Muscle layer of colon (tissue), 2 donors: ENCODE results near the gene LRFN4.

ENCODE experiments used
- H3K27ac ChIP-seq: one replicate; pipeline ENCODE4 v1.7.0; 2013; ENCODE audit warnings: low read depth, mild to moderate bottlenecking, low read length, moderate library complexity
- H3K27me3 ChIP-seq, 2 donors: one replicate each; pipeline ENCODE4 v1.7.0; 2013; ENCODE audit warnings: low read length in 2 of 2, mild to moderate bottlenecking in 2 of 2; ENCODE audit not compliant: insufficient read depth in 2 of 2, control insufficient read depth in 1 of 2
- H3K36me3 ChIP-seq: one replicate; pipeline ENCODE4 v1.7.0; 2013; ENCODE audit warnings: mild to moderate bottlenecking, low read length; ENCODE audit not compliant: insufficient read depth
- H3K4me1 ChIP-seq: one replicate; pipeline ENCODE4 v1.7.0; 2013; ENCODE audit warnings: mild to moderate bottlenecking, low read length; ENCODE audit not compliant: insufficient read depth
- H3K4me3 ChIP-seq, 2 donors: one replicate each; pipeline ENCODE4 v1.7.0; 2013; ENCODE audit warnings: low read length in 2 of 2, low read depth in 1 of 2, mild to moderate bottlenecking in 1 of 2, moderate library complexity in 1 of 2
- H3K9ac ChIP-seq: one replicate; pipeline ENCODE4 v1.7.0; 2013; ENCODE audit warnings: low read length
- H3K9me3 ChIP-seq: one replicate; pipeline ENCODE4 v1.7.0; 2013; ENCODE audit warnings: mild to moderate bottlenecking, low read length
- donor health status: abdominal sarcoma.
- donor health status: Adenocarcinoma of cecum.

The LRFN4 gene

DNA sequence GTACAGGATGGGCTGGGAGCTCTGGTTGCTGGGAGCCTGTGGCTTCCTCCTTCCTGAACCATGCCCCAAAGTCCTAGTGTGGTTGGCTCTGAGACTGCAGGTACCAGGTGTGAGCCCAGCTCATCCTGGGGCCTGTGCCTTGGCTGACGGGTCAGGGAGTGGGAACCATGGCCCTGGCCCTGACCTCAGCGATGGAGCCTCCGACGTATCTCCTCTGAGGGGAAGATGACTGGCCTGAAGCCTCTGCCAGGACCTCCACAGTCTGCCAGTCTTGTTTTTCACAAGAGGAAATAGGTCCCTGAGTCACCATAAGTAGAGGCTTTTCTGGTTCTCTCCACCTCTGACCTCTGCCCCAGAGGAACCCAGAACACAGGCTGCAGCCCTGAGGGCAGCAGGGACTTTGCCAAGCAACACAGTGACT lies 10.2 kb upstream of the LRFN4 start:
- Histone ChIP-seq H3K27ac (no peak overlapping the region), H3K36me3 (peaks cover 24% of the 10 kb centered on the region), H3K9me3 (no peaks in the 10 kb centered on the region), H3K4me3 (no peak overlapping the region), H3K4me1 (peaks cover 23% of the 10 kb centered on the region), H3K27me3 (no peaks in the 10 kb centered on the region), H3K9ac (no peak overlapping the region)

DNA sequence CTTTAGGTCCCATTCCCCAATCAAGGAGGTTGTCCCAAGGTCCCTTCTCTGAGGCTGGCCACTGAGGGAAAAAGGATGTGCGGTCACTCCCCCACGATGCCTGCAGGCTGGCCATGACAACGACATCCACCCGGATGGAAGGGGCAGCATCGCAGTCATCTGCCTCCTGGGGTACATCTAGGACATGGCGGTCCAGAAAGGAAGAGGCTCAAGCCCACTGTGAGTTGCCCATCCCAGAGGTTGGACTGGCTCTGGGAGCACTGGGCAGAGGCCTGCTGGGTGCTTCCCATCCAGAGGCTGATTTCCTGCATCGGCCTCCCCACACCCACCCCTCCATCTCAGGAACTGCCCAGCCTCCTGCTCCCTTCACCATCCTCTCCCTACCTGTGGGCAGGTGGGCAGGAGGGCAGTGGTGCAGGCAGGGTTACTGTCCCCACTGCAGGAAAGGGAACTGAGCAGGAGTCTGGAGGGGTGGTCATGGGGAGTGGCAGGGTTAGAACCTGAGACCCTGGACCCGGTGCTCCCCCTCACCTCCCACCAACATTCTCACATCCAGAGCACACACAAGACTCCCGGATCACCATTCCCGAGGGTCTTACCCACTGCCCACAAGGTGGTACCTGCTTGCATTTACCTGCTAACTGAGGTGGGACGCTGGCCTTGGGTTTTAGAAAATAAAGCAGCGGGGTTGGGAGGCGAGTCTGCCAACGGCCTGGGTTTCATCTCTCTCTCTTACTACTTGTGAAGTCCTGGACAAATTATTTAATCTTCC lies 9.2 kb upstream of the LRFN4 start:
- peaks cover 24% of the 10 kb centered on the region for H3K36me3 ChIP-seq
- H3K4me1 ChIP-seq = peaks cover 14% of the 10 kb centered on the region
- H3K9me3 ChIP-seq = no peaks in the 10 kb centered on the region

DNA sequence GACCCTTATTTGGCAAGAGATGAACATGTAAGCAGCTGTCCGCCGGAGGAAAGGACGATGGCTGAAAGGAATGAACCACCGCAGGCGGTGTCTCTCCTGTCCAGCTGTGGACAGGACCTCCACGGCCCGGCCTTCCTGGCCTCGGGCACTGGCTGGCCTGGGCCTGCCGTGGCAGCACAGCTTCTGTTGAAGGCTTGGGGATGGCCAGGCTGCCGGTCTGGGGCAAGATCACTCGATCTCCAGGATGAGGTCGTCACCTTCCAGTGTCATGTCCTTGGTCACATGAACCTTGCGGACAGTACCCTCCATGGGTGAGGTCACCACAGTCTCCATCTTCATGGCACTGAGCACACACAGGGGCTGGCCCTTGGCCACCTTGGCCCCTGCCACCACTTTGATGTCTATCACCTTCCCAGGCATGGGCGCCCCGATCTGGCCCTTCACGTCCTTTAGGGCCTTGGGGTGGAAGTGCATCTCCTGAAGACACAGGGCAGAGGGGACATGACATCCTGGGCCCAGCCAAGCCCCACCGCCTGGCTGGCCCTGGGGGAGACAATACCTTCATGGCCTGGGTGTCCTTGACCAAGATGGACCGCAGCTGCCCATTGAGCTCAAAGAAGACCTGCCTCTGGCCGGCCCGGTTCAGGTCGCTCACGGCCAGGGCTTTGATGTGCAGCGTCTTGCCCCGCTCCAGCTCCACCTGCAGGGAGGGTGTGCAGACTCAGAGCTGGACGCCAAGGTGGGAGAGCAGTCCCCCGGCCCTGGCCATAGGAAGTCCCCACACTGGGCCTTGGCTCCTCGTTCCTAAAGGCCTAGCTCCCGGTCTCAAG lies 8.0 kb upstream of the LRFN4 start:
- Histone ChIP-seq H3K4me3 (no peak overlapping the region), H3K4me1 (peaks cover 12% of the 10 kb centered on the region), H3K27me3 (no peaks in the 10 kb centered on the region), H3K9me3 (no peaks in the 10 kb centered on the region), H3K27ac (no peak overlapping the region), H3K9ac (no peak overlapping the region), H3K36me3 (peaks cover 24% of the 10 kb centered on the region)

More for the DNA sequence above, 9.2 kb upstream of the LRFN4 start:
- Histone ChIP-seq H3K27me3 (no peaks in the 10 kb centered on the region), H3K27ac (no peak overlapping the region), H3K9ac (no peak overlapping the region), H3K4me3 (no peak overlapping the region)

DNA sequence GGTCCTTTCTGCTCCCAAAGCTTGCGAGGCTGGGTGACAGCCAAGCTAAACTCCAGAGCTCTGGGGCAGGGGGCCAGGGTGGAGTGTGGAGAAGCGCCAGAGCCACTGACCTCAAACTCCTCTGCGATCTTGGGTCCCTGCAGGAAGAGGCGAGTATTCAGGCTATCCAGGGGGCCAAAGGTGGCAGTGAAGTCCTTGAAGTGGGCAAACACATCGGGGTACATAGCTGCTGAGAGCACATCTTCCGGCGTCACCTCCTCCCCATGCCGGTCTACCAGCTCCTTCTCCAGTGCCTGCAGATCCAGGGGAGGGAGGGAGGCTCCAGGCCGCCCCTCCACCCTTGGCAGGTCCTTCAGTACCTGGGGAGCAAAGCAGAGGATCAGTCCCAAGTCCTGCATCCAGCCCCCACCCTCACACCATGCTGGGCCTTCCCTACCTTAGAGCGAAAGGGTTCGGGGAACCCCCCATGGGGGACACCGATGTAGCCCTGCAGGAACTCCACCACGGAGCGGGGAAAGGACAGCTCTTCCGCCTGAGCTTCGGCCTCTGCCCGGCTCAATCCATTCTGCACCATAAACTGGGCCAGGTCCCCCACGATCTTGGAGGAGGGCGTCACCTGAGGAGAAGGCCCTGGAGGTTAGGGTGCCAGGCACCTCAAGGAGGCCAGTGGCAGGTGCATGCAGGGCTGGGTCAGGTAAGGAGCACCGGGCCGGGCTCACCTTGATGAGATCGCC lies 7.2 kb upstream of the LRFN4 start:
- Histone ChIP-seq H3K4me1 (peaks cover 5% of the 10 kb centered on the region), H3K4me3 (no peak overlapping the region), H3K27me3 (no peaks in the 10 kb centered on the region), H3K9ac (no peak overlapping the region), H3K36me3 (peaks cover 23% of the 10 kb centered on the region), H3K27ac (no peak overlapping the region), H3K9me3 (no peaks in the 10 kb centered on the region)

DNA sequence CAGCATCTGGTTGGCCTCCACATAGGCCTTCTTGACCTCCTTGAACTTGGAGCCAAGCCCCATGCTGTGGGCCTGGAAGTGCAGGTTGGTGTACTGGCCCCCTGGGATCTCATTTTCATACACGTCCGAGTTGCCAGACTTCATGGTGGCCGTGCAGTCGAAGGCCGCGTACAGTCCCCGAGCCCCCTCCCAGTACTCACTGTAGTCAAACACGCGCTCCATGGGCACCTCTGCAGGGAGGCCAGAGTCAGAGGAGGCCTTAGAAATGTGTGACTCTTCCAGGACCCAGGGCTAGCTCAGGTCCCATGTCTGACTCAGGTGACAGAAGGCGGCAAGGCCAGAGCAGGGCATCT lies 6.7 kb upstream of the LRFN4 start:
- Histone ChIP-seq H3K4me3 (no peak overlapping the region), H3K9ac (no peak overlapping the region), H3K27ac (no peak overlapping the region), H3K27me3 (no peaks in the 10 kb centered on the region), H3K4me1 (peaks cover 2% of the 10 kb centered on the region), H3K9me3 (no peaks in the 10 kb centered on the region), H3K36me3 (peaks cover 18% of the 10 kb centered on the region)

DNA sequence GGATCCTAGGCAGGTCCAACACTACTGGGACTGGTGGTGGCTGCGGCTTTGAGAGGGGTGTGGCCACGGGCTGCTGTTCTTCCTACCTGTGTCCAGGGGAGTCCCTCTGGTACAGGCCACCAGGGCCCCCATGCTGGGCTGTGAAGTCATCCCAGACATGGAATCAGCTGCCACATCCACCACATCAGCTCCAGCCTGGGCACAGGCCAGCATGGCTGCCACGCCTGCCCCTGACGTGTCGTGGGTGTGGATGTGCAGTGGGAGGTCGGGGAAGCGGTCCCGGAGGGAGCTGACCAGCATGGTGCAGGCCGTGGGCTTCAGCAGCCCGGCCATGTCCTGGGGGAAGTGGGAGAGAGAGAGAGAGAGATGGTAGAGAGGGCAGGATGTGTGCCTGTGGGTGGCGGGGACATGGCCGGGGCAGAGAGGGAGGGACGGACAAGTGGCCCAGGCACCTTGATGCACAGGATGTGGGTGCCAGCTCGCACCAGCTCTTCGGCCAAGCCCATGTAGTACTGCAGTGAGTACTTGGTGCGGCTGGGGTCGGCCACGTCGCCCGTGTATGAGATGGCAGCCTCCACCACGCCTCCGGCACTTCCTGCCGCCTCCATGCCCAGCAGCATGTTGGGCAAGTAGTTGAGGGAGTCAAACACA lies 6.2 kb upstream of the LRFN4 start:
- no peak overlapping the region for H3K4me3 ChIP-seq
- no peak overlapping the region for H3K27ac ChIP-seq
- no peaks in the 10 kb centered on the region for H3K9me3 ChIP-seq
- peaks cover 6% of the 10 kb centered on the region for H3K4me1 ChIP-seq
- H3K9ac ChIP-seq = no peak overlapping the region
- H3K36me3 ChIP-seq = peaks cover 13% of the 10 kb centered on the region
- H3K27me3 ChIP-seq = no peaks in the 10 kb centered on the region

DNA sequence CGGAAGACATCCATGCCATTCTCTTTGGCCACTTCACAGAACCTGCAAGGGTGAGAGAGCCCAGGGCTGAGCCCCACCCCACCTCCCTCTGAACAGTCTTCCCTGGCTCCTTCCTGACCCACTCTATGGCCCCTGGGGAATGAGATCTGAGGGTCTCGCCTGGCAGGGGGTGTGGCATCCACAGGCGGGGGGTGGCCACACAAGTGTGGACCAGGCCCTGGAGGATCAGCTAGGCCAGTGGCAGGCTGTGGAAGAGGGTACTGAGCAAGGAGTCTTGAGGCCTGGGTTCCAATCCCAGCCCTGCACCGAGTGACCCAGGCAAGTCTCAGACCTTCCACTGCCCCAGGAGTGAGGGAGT lies 5.6 kb upstream of the LRFN4 start:
- Histone ChIP-seq H3K36me3 (peaks cover 8% of the 10 kb centered on the region), H3K4me3 (no peak overlapping the region), H3K9me3 (no peaks in the 10 kb centered on the region), H3K27ac (no peak overlapping the region), H3K4me1 (peaks cover 7% of the 10 kb centered on the region), H3K27me3 (no peaks in the 10 kb centered on the region), H3K9ac (no peak overlapping the region)

DNA sequence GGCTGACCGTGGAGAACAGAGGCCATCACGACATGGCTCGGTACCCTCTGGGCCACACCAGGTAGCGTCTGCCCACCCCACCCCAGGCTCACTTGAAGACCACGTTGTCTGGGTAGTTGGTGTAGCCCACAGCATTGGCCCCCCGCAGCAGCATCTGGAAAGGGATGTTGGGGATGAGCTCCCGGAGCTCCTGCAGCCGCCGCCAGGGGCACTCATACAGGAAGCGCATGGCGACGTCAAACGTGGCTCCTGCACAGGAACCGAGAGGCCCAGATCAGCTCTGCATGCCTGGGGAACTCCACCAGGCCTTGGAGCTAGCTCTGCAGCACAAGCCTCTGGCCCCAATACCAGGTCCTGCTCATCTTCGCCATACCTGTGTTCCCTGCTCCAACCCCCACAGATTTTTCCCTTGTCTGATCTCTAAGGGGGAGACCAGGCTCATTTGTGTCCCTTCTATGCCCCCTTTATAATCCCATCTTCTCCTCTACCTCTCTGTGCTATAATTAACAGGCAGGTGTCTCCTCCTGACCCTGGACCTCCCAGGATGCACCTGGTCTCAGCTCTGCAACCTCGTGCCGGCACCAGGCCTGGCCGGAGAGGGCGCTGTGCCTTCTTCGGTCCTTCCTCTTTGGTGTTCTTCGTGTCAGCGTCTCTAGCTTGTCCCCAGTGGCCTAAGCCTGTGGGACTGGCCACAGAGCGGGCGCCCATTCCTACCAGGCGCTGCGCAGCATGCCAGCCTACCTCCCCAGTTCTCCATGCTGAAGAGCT lies 5.0 kb upstream of the LRFN4 start:
- Histone ChIP-seq H3K9me3 (no peaks in the 10 kb centered on the region), H3K4me1 (peaks cover 7% of the 10 kb centered on the region), H3K4me3 (no peak overlapping the region), H3K9ac (no peak overlapping the region), H3K27me3 (no peaks in the 10 kb centered on the region), H3K36me3 (peaks cover 2% of the 10 kb centered on the region), H3K27ac (no peak overlapping the region)

DNA sequence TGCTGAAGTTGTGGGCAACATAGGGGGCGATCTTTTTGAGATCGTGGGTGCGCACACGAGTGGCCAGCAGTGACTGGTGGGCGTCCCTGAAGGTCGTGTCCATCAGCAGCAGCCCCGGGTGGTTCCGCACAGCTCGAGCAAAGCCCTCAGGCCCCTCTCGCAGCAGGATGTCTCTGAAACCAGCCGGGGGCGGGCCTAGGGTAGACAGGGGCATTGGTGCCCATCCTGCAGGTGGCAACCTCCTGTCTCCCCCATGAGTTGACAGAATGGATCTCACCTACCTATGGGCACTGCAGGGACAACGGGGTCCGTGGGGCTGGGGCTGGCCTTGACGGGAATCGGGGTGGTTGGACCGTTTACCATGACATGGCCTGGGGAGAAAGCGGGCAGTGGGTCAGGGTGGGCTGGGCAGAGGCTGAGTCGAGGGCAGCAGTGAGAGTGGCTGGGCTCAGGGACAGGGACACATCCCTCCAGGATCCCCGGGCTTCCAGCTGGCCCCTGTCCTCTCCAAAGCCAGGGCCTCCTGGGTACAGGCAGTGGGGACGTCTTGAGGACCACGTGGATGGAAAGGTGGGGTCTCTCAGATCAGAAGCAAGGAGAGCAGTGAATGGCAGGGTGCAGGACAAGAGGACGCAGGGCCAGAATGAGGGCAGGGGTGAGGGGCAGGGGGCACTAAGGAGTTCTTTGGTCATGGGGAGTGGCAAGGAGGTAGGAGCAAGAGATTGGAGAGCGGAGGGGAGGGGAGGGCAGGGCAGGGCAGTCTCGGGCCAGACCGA lies 4.2 kb upstream of the LRFN4 start:
- Histone ChIP-seq H3K4me1 (peaks cover 7% of the 10 kb centered on the region), H3K27ac (no peak overlapping the region), H3K9me3 (no peaks in the 10 kb centered on the region), H3K4me3 (no peak overlapping the region), H3K36me3 (no peaks in the 10 kb centered on the region), H3K27me3 (no peaks in the 10 kb centered on the region), H3K9ac (no peak overlapping the region)
